D341Med (cell line): ENCODE measurements around the gene FCF1.
A peak's percentile ranks its signal among the peaks of the same experiment; 100 is the strongest.

Experiments
- DNase-seq: peaks from one replicate; pipeline ENCODE4 v3.0.0; 2012; ENCODE audit warnings: low spot score

FCF1 gene, protein sequence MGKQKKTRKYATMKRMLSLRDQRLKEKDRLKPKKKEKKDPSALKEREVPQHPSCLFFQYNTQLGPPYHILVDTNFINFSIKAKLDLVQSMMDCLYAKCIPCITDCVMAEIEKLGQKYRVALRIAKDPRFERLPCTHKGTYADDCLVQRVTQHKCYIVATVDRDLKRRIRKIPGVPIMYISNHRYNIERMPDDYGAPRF

DNA sequence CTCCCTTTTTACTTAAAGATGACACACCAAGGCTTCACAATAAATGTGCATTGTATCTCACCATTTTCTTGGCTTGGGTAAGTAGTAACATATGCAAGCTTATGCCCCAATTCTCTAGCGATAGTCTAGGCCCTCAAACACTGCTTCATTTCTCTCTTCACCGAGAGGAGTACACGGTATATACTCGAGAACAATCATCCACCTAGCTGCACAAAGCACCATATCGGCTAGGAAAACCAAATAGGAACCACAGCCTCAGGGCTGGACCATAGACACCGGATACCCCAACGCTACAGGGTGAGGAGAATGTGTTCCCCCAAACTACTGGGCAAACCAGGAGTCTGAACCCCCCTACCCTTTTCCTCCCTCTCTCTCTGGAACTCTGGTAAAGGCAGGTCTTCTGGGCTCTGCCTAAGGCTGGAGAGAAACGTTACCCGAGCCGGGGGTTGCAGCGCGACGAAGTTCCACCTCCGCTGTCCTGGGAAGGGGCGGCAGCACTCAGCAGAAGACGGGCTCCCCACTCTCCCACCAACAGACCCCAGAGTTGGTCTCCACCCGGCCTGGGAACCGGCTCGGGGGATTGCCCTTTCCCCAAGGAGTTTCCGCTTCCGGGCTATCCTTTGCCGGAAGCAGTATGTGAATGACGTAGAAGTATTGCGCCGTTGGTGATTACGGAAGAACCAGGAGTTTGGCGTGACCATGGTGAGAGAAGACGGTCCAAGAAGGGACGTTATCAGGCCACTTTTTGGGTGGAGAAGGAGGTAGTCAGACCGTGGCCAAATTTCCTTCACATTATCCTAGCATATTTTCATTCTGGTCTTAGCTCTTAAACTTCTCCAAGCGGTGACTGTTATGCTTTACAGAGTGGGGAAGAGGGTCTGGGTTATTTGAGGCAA, at the start of gene FCF1, which contains the start of gene AREL1:
Gene FCF1, plus strand, starts transcription at position 646 of the 896 bp plus-strand sequence. Its CDS starts 54 bp downstream, at position 700.
Gene AREL1, minus strand, starts transcription at position 582 of the 896 bp plus-strand sequence. CDS start 27,465 bp downstream, outside the sequence.
- DNase-seq, result peak; percentile 93

DNA sequence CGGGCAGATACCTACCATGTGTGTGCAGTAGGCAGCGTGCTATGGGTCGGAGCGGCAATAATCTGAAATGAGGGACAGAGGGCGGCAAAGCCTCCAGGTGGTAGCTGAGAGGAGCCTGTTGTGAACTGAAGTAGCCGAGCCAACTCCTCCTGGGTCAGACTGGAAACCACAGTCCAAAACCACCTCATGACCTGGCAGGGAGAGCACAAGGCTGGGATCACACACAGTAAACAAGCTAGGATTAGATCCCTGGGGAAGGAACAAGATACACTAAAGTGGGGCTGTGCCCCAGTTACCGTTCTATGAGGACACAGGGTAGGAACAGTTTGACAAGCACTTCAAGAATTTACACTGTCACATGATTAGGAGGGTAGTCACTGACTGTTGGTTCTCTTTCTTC, 49.1 kb upstream of the FCF1 start:
- no peak for DNase-seq

DNA sequence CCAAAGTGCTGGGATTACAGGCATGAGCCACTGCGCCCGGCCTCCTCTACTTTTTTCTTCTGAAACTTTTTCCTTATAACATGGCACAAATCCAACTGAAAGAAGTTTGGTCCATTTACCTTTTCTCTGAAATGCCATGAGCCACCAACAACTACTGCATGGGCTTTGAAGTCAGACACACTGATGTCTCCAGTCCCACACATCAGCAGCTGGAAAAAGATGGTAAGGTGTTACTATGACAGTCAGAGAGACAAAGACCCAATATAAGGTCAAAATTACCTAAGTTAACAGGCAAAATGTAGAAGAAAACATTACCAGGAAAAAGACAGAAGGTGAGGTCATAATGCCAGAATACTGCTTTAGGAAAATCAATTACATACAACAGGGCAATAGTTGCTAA, 48.2 kb upstream of the FCF1 start:
- DNase-seq, result no peak

DNA sequence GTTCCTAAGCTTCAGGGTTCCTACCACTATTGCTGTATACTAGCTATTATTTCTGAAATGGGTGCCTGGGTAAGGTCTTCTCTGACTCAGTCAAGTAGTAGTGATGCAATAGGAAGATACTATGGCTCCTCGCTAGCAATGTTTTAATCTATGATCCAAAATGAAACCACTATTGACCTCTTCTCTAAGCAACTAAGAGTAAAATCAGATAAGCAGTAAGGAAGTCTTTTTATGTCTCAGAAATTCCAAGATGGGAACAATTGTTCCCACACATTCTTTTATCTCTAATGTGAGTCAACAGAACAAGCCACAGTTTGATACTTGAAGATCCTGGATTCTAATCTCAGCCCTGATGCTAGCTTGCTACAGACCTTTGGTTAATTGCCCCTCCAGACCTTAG, 45.2 kb upstream of the FCF1 start:
- DNase-seq, result no peak

- DNase-seq, result no peak
Observed at GRCh38 chr14:74669256-74669655, 43.7 kb upstream of the FCF1 start.

GRCh38 chr14:74669846-74670245, 43.1 kb upstream of the FCF1 start:
- no peak for DNase-seq

- no peak for DNase-seq
Observed at GRCh38 chr14:74670726-74671411, 42.1 kb upstream of the FCF1 start.

DNA sequence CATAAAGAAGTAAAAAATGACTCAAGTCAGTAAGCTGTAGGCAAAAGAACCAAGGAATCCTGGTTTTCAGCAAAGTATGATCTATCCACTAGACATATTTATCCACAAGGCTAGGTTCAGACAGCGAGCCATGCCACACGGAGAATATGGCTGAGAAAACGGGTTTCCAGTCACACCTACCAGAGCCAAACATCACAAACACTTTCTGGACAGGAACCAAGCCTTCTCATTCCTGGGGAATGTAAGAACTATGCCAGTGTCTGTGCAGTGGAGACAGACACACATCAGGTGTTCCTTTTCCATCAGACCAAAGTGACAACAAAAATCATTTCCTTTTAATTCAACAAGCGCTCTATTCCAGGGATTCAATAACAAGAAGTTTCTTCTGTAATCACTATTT, 41.2 kb upstream of the FCF1 start:
- no peak for DNase-seq

DNA sequence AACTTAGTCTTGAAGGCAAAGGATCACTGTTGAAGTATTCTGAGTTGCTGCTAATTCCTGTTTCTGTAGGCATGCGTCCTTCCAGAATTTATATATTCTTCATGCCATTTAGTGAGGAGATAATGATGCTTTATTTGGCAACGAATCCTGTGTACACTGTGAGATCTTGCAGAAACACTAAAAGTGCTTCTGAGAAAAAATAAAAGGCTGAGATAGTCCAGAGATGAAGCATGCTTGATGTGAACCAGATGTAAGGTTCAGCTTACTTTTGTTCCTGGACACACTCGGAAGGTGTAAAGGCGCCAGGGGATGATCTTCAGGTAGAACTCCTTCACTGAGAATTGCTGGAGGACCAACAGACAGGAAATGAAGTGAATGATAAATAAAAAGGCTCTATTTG, 39.2 kb upstream of the FCF1 start:
- DNase-seq, result no peak

- no peak for DNase-seq
Observed at GRCh38 chr14:74675219-74675618, 37.7 kb upstream of the FCF1 start.

- no peak for DNase-seq
Observed at GRCh38 chr14:74682169-74682952, 30.6 kb upstream of the FCF1 start.

GRCh38 chr14:74683406-74683805, 29.5 kb upstream of the FCF1 start:
- DNase-seq, result no peak

- no peak for DNase-seq
Observed at GRCh38 chr14:74684434-74684833, 28.5 kb upstream of the FCF1 start.

DNA sequence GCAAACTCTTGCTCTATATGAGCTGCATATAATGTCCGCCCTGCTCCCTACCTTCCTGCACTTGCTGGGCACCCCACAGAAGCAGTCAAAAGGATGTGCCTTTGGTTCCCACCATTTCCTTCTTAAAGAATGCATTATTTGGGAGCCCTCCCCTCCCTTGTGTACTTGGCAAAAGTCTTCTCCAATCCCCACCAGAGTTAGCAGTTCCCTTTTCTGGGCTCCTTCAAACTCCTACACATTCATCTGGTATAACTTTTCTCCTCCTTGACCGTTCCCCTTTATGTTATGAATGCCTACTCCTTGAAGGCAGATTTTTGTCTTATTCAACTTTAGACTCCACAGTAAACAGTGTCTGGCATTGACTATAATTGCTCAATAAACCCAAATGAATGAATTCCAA, 27.9 kb upstream of the FCF1 start:
- no peak for DNase-seq

DNA sequence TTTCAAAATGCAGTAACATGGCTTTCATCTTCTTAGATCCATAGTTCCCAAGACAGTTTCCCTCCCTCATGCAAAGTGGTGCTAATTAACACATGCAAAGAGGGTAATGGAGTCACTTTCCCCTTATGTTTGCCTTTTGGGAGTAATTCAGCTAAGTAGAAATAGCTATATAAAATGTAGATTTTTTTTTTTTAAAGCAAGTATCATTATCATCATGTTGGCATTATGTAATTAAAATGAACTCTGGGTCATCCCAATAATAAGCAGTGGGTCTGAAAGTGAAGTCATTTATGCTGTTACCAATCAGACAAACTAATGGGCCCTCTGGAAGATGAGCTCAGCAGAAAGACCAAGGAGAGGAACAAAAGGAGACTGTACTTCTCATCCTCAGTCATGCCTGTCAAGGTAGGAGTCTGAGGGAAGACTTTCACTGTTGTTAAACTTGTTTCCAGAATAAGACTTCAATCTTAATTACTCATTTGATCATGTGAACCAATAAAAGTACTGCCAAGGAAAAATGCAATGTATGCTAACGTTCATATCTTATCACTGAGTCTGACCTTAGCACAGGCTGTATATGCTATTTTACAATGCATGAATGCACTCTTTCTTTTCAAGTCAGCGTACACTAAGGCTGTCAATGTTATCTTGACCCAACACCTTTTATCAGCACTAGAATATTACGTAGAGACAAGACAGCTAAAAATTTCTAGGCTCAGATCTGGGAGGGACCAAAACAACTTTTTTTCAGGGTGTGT, 26.8 kb upstream of the FCF1 start:
- no peak for DNase-seq

- no peak for DNase-seq
Observed at GRCh38 chr14:74691456-74691855, 21.5 kb upstream of the FCF1 start.

DNA sequence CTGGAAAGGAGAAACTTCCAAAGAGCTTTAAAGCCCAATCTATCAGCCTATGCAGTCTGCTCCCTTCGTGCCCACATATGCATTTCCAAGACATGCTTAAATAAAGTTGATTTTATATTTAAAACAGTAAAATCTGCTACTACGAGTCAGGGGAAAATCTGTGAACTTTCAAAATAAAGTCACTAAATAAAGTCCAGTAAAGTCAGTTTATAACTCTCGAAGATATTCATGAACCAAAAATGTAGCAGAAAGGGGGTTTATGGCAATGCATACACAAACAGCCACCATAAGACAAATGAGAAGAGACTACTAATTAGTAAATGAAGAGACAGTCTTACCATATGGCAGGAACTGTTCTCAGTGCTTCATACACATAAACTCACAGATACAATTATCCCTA, 19.8 kb upstream of the FCF1 start:
- DNase-seq, result no peak

DNA sequence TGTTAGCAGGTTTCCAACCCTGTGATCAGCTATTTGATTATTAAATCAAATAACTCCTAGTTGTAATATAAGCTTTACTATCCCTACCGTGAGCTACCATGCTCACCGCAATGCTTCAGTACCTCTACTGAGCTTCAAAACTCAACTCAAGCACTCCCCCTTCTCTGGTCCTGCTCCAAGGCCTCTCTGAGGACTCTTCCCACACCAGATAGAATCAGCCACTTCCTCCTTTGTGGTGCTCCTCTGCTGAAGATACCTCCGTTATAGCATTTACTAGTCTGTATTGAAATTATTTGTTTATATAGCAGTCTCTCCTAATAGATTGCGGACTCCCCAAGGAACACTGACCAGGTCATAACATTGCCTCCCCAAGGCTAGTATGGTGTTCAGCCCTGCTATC, 17.5 kb upstream of the FCF1 start:
- DNase-seq, result no peak

GRCh38 chr14:74697011-74697410, 15.9 kb upstream of the FCF1 start:
- no peak for DNase-seq

- no peak for DNase-seq
Observed at GRCh38 chr14:74697543-74697942, 15.4 kb upstream of the FCF1 start.

DNA sequence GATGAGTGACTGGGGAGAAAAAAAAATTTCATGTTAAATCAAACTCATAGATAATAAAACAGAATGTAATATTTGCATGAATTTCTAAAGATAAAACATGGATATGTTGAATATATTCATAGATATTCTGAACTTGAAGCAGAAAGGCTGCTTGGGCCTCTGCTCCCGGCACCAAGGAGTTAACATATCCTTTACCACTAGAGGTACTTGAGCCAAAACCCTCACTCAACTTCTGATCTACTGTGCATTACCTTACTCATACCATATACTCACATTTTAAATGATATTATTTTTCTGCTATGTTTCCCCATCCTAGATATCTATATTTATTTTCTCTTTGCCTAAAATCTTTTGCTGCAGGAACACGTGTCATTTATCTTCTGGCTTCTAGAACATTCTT, 15.0 kb upstream of the FCF1 start:
- DNase-seq, result no peak
